ENCODE results near the gene LNPK.

- TF ChIP-seq POLR2AphosphoS5 (IDR thresholded peaks at IDR 0.05; ENCODE audit: low read depth, low read length) = no peak
- TF ChIP-seq POLR2A (IDR thresholded peaks at IDR 0.05; ENCODE audit: low read depth, low read length) = no peak
These were observed 2.9 kb upstream of the LNPK start for GRCh38 chr2:176004934-176005333.
